NCI-H69 (cell line): ENCODE data around the gene KIAA1614.
"Not testable (repeated sequence)": the region's sequence is repeated elsewhere in the genome, so short reads cannot be mapped to it uniquely, and the experiment has no call there.

Source experiments
- DNase-seq: peaks from one replicate; lab custom pipeline; 2025; lab: John Stamatoyannopoulos, UW

Gene KIAA1614

GRCh38 chr1:180964056-180964455 is 51.4 kb downstream of the KIAA1614 start:
- DNase-seq: peak; percentile 44

- DNase-seq: peak; percentile 96
Observed at GRCh38 chr1:180964595-180964994, 51.9 kb downstream of the KIAA1614 start.

- DNase-seq: peak; percentile 34
Observed at GRCh38 chr1:180966312-180966711, 53.6 kb downstream of the KIAA1614 start.

- no peak for DNase-seq
Observed at GRCh38 chr1:180966744-180967536, 54.2 kb downstream of the KIAA1614 start.

GRCh38 chr1:180967558-180967957 is 54.9 kb downstream of the KIAA1614 start:
- DNase-seq: peak; percentile 34

GRCh38 chr1:180968834-180969233 is 56.1 kb downstream of the KIAA1614 start:
- DNase-seq: not testable (repeated sequence)

- no peak for DNase-seq
Observed at GRCh38 chr1:180969434-180969833, 56.7 kb downstream of the KIAA1614 start.

GRCh38 chr1:180970333-180971079 is 57.8 kb downstream of the KIAA1614 start:
- no peak for DNase-seq

- no peak for DNase-seq
Observed at GRCh38 chr1:180971273-180971997, 58.7 kb downstream of the KIAA1614 start.

GRCh38 chr1:180973369-180973768 is 60.7 kb downstream of the KIAA1614 start:
- DNase-seq: peak; percentile 33

- peak; percentile 90 for DNase-seq
Observed at GRCh38 chr1:180974236-180974635, 61.5 kb downstream of the KIAA1614 start.

- no peak for DNase-seq
Observed at GRCh38 chr1:180975551-180975950, 62.9 kb downstream of the KIAA1614 start.

GRCh38 chr1:180976191-180976590 is 63.5 kb downstream of the KIAA1614 start:
- no peak for DNase-seq

- DNase-seq: peak; percentile 26
Observed at GRCh38 chr1:180976732-180977357, 64.1 kb downstream of the KIAA1614 start.

- DNase-seq: no peak
Observed at GRCh38 chr1:180981596-180982387, 69.1 kb downstream of the KIAA1614 start.

GRCh38 chr1:180982422-180982821 is 69.7 kb downstream of the KIAA1614 start:
- no peak for DNase-seq

- peak; percentile 98 for DNase-seq
Observed at GRCh38 chr1:180988253-180988752, 75.6 kb downstream of the KIAA1614 start.

- peak; percentile 57 for DNase-seq
Observed at GRCh38 chr1:180994262-180994661, 81.6 kb downstream of the KIAA1614 start.

- DNase-seq: no peak
Observed at GRCh38 chr1:180997843-180998504, 85.3 kb downstream of the KIAA1614 start.
